Measurements from ENCODE around the gene MPEG1.

DNA sequence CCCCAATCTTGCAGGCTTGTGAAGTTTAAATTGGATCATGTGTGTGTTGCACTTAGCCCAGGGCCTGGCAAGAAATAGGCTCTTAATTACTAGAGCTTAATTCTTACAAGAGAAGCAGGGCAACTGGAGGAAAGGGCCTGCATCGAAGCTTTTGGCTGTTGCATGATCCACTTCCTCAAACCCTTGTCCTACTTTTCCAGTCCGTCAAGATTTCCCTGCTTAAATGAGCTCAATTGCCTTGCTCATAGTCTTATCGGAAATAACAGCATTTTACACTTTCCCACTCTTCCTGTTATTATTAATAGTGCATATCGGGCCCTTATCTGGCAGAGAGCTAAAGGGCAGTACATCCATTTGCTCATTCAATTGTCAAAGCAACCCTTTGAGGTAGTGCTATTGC lies 22.7 kb downstream of the MPEG1 start:
- TF ChIP-seq, protein P1, sequence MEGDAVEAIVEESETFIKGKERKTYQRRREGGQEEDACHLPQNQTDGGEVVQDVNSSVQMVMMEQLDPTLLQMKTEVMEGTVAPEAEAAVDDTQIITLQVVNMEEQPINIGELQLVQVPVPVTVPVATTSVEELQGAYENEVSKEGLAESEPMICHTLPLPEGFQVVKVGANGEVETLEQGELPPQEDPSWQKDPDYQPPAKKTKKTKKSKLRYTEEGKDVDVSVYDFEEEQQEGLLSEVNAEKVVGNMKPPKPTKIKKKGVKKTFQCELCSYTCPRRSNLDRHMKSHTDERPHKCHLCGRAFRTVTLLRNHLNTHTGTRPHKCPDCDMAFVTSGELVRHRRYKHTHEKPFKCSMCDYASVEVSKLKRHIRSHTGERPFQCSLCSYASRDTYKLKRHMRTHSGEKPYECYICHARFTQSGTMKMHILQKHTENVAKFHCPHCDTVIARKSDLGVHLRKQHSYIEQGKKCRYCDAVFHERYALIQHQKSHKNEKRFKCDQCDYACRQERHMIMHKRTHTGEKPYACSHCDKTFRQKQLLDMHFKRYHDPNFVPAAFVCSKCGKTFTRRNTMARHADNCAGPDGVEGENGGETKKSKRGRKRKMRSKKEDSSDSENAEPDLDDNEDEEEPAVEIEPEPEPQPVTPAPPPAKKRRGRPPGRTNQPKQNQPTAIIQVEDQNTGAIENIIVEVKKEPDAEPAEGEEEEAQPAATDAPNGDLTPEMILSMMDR (IDR thresholded peaks at IDR 0.05; ENCODE audit: borderline replicate concordance, extremely low read depth, low read length, poor library complexity, severe bottlenecking): no peak
- no peak for TF ChIP-seq EZH2 (IDR thresholded peaks at IDR 0.05; ENCODE audit: borderline replicate concordance, low read depth, low read length, severe bottlenecking)

Data from DND-41 (cell line).